K562 (cell line): Measurements from ENCODE around the gene FAM171A1. TPM values are rescaled to one million over a fixed set of nuclear protein-coding genes. Genes with fewer than 3 reads are reported as not detected.

Experiments
- CHD7 ChIP-seq: fragments of 200-600 bp; sonication (generic); IDR thresholded peaks from one replicate; pipeline ENCODE4 v1.6.1; 2012; ENCODE audit warnings: mild to moderate bottlenecking, low read depth, low read length, inconsistent platforms
- polyA plus RNA-seq, 8 experiments: library from polyadenylated mRNA; depleted of rRNA in 4 of 8; stranded (reverse) in 5 of 8; unstranded in 3 of 8; fragments of >200 nt; fragmentation: Nextera tagmentation in 2 of 8; fragmentation: Illumina TruSeq in 1 of 8; extraction: Ambion mirVana in 2 of 8; extraction: Trizol in 1 of 8; gene quantifications; 2 replicates each; pipeline versions ENCODE4 v1.2.1 to v1.2.3, GENCODE V29; 2011 to 2014; ENCODE audit warnings: inconsistent platforms in 1 of 8, missing spikeins in 1 of 8
- total RNA-seq, 7 experiments: library from RNA; depleted of rRNA in 6 of 7; stranded (reverse); fragments of >200 nt in 6 of 7; fragmentation: Illumina TruSeq in 2 of 7; extraction: Trizol in 2 of 7; gene quantifications; 2 replicates each; pipeline versions ENCODE4 v1.2.1 to v1.2.3, GENCODE V29; 2011 to 2021; ENCODE audit warnings: low replicate concordance in 1 of 7

FAM171A1 gene
- total and polyA plus RNA-seq, 9 of the 15 experiments (the other 6 are each of a cell fraction or from before 2014, with no cell fraction given): 0.51 to 8.2 (median 4.8) TPM

GRCh38 chr10:15280462-15280861, 90.6 kb downstream of the FAM171A1 start (continued):
- no peak for TF ChIP-seq CHD7
